ENCODE measurements around the gene NPAS1.

DNA sequence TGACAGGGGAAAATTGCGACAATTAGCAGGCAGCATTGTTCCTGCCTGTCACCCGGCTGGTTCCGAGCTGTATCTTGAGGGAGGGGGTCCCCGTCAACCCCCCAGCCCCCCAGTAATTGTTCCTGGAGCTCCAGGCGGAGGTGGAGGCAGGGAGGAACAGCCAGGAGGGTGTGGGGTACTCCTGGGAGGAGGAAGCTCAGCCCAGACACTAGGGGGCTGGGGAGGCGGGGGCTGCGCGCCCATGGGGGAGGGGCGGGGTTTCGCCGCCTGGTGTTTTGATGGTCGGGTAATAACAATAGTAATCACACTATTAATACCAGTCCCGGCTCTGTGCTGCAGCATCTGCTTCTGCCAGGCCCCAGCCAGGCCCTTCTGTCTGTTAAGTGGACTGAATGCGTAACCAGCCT is 8.6 kb downstream of the NPAS1 start:
- TF ChIP-seq, protein P1, sequence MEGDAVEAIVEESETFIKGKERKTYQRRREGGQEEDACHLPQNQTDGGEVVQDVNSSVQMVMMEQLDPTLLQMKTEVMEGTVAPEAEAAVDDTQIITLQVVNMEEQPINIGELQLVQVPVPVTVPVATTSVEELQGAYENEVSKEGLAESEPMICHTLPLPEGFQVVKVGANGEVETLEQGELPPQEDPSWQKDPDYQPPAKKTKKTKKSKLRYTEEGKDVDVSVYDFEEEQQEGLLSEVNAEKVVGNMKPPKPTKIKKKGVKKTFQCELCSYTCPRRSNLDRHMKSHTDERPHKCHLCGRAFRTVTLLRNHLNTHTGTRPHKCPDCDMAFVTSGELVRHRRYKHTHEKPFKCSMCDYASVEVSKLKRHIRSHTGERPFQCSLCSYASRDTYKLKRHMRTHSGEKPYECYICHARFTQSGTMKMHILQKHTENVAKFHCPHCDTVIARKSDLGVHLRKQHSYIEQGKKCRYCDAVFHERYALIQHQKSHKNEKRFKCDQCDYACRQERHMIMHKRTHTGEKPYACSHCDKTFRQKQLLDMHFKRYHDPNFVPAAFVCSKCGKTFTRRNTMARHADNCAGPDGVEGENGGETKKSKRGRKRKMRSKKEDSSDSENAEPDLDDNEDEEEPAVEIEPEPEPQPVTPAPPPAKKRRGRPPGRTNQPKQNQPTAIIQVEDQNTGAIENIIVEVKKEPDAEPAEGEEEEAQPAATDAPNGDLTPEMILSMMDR (IDR thresholded peaks at IDR 0.05), result no peak
- no peak for TF ChIP-seq EP300 (IDR thresholded peaks at IDR 0.05)
- TF ChIP-seq POLR2A (IDR thresholded peaks at IDR 0.05), result no peak

Measured in ovary (tissue), 3 donors.